Lung (tissue), 12 donors: ENCODE results near the gene HSPB3. TPM values are rescaled to one million over a fixed set of nuclear protein-coding genes. Genes with fewer than 3 reads are reported as not detected.

Experiments
- ATAC-seq: fragments of 200-7000 bp; cut with Tn5 transposase; one replicate; pipeline ENCODE4 v1.9.1; 2020; ENCODE audit warnings: moderate number of reproducible peaks; ENCODE audit not compliant: insufficient read depth, low FRiP score
- DNase-seq, 3 donors: peaks; one replicate each; pipeline ENCODE4 v3.0.0-alpha.2; 2013 to 2017
- H3K27ac ChIP-seq, 2 donors: one replicate each; pipeline ENCODE4 v1.5.1; 2013; ENCODE audit warnings: mild to moderate bottlenecking in 2 of 2, moderate library complexity in 2 of 2, control low read depth in 1 of 2, inconsistent platforms in 1 of 2, low read depth in 1 of 2, low read length in 1 of 2
- H3K27me3 ChIP-seq, 3 donors: one replicate each; pipeline ENCODE4 v1.5.1; 2013; ENCODE audit warnings: low read length in 2 of 3; ENCODE audit not compliant: control insufficient read depth in 3 of 3, insufficient read depth in 3 of 3
- H3K36me3 ChIP-seq, 4 donors: one replicate each; pipeline ENCODE4 v1.5.1; 2013; ENCODE audit warnings: low read length in 4 of 4, mild to moderate bottlenecking in 1 of 4, moderate library complexity in 1 of 4; ENCODE audit not compliant: control insufficient read depth in 4 of 4, insufficient read depth in 4 of 4
- H3K4me1 ChIP-seq, 5 donors: one replicate each; pipeline ENCODE4 v1.5.1; 2013; ENCODE audit warnings: low read length in 5 of 5, mild to moderate bottlenecking in 2 of 5, moderate library complexity in 1 of 5; ENCODE audit not compliant: control insufficient read depth in 5 of 5, insufficient read depth in 5 of 5
- H3K4me3 ChIP-seq: one replicate; pipeline ENCODE4 v1.5.1; 2013; ENCODE audit warnings: mild to moderate bottlenecking, control low read depth, moderate library complexity
- H3K9ac ChIP-seq, 2 donors: one replicate each; pipeline ENCODE4 v1.5.1; 2013; ENCODE audit warnings: low read length in 2 of 2, control low read depth in 1 of 2; ENCODE audit not compliant: insufficient read depth in 1 of 2
- H3K9me3 ChIP-seq, 4 donors: one replicate each; pipeline ENCODE4 v1.5.1; 2013; ENCODE audit warnings: low read length in 3 of 4, mild to moderate bottlenecking in 1 of 4, moderate library complexity in 1 of 4; ENCODE audit not compliant: control insufficient read depth in 4 of 4, insufficient read depth in 3 of 4
- WGBS, 2 donors: extraction: QIAGEN DNeasy Blood & Tissue Kit; methylation state at CpG; one replicate each; pipeline ENCODE4 v1.1.7; 2013; 5-methylcytosine and 5-hydroxymethylcytosine counted together
- polyA plus RNA-seq, 2 donors: library from polyadenylated mRNA; stranded (reverse); fragments of 200-250 nt; gene quantifications; one replicate each; pipeline ENCODE4 v1.2.1, GENCODE V29; 2013
- total RNA-seq, 2 donors: library from RNA; depleted of rRNA in 1 of 2; stranded (reverse); fragments of >200 nt in 1 of 2; gene quantifications; one replicate each; pipeline ENCODE4 v1.2.1, GENCODE V29; 2014 to 2021
- TF ChIP-seq, protein P1 (sequence below): IDR thresholded peaks from 2 replicates; pipeline ENCODE4 v1.5.1; 2012; ENCODE audit warnings: mild to moderate bottlenecking; ENCODE audit errors: control extremely low read depth, extremely low read depth
- donor health status: control.
- donor health status: control.
- donor health status: Bipolar disorder and iron deficiency.
- donor health status: healthy.
- donor health status: DM: yes; HTN: yes; CAD: no.

Gene HSPB3
- total and polyA plus RNA-seq, 4 donors = 0.47 to 1.7 (median 1.5) TPM; not detected in 1

DNA sequence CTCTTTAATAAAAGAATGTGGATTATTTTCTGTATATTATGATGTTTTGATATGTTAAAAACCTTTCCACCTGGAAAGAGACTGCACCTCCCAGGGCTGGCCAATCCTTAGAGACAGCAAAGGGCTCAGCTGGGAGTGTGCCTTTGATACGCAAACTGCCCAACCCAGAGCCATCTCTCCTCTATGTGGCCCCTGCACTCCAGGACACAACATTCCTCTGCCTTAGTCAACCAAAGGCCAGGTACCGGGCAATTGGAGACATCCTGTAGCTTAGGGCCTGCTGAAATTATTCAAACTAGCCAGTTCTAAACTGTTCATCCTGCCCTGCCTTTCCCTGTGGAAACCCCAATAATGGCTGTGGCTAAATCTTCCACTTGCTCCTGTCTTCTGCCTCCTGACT, 5.0 kb upstream of the HSPB3 start:
- Histone ChIP-seq H3K9me3 (no peaks in the 10 kb centered on the region), H3K36me3 (no peaks in the 10 kb centered on the region), H3K4me3 (no peak overlapping the region), H3K9ac (no peak overlapping the region), H3K4me1 (peaks cover 0 to 5% (median 0%) of the 10 kb centered on the region in 5 donors), H3K27ac (no peak overlapping the region), H3K27me3 (no peaks in the 10 kb centered on the region)
- 98 to 100% methylated on average over 2 of the region's 2 CpGs for WGBS, 2 donors
- TF ChIP-seq, protein P1, sequence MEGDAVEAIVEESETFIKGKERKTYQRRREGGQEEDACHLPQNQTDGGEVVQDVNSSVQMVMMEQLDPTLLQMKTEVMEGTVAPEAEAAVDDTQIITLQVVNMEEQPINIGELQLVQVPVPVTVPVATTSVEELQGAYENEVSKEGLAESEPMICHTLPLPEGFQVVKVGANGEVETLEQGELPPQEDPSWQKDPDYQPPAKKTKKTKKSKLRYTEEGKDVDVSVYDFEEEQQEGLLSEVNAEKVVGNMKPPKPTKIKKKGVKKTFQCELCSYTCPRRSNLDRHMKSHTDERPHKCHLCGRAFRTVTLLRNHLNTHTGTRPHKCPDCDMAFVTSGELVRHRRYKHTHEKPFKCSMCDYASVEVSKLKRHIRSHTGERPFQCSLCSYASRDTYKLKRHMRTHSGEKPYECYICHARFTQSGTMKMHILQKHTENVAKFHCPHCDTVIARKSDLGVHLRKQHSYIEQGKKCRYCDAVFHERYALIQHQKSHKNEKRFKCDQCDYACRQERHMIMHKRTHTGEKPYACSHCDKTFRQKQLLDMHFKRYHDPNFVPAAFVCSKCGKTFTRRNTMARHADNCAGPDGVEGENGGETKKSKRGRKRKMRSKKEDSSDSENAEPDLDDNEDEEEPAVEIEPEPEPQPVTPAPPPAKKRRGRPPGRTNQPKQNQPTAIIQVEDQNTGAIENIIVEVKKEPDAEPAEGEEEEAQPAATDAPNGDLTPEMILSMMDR = no peak
- DNase-seq (no peak), ATAC-seq (no peak)

DNA sequence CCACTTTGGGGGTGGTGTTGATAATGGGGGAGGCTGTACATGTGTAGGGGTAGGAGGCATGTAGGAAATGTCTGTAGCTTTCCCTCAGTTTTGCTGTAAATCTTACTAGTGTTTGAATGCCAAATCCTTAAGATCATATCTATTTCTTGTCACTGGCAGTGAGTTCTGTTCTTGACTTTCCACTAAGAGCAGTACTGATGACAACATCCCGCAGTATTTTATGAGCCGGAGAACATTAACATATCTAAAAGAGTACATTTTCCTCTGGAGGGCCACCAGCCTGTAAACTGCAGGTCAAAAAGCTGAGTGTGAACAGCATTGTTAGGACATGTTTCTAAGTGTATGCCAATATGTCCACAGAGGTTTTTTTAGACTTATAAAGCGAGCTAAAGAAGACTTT, 2.5 kb upstream of the HSPB3 start:
- H3K27me3 ChIP-seq = no peaks in the 10 kb centered on the region
- DNase-seq (peak in 1 of 3 donors; percentile 22), ATAC-seq (no peak)
- H3K4me1 ChIP-seq = peaks cover 0 to 24% (median 5%) of the 10 kb centered on the region in 5 donors
- no peak overlapping the region for H3K27ac ChIP-seq
- no peaks in the 10 kb centered on the region for H3K9me3 ChIP-seq
- WGBS, 2 donors = 66 to 88% methylated on average over 3 of the region's 3 CpGs
- TF ChIP-seq, protein P1 = no peak
- no peak overlapping the region for H3K9ac ChIP-seq
- no peaks in the 10 kb centered on the region for H3K36me3 ChIP-seq
- no peak overlapping the region for H3K4me3 ChIP-seq

DNA sequence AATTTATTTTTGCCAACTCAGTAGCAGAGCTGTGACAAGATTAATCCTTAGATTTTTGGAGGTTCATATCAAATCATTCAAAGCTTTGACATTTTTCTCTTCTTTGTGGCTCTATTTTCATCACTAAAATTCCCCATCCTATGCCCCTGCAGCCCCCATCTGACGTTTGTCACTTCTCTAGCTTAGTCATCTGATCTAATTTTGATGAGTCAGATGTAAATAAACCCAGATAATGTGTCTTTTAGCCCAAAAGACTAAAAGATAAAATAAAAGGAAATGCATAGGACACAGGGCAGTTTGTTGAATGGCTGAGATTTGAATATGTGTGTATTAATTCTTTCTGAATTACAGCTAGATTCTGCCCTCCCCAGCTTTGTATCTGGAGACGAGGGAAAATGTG, 897 bp upstream of the HSPB3 start:
- Histone ChIP-seq H3K9me3 (no peaks in the 10 kb centered on the region), H3K4me3 (no peak overlapping the region), H3K27ac (peak overlapping the region in 1 of 2 donors; percentile 81), H3K4me1 (peaks cover 0 to 24% (median 5%) of the 10 kb centered on the region in 5 donors), H3K9ac (no peak overlapping the region), H3K27me3 (no peaks in the 10 kb centered on the region), H3K36me3 (no peaks in the 10 kb centered on the region)
- TF ChIP-seq, protein P1 = no peak
- DNase-seq = no peak
- WGBS, 2 donors = 64 to 72% methylated on average over 2 of the region's 2 CpGs
- ATAC-seq = no peak
